Natural killer cell (primary cell): ENCODE data around the gene PRPS1L1. TPM values are rescaled to one million over a fixed set of nuclear protein-coding genes. Genes with fewer than 3 reads are reported as not detected.

ENCODE experiments used
- ATAC-seq, 3 donors: fragments of 150-1000 bp in 2 of 3; fragments of 200-7000 bp in 1 of 3; cut with Tn5 transposase; 1 replicate in 1 of 3; 2 replicates in 2 of 3; pipeline ENCODE4 v1.10.0; 2021; ENCODE audit warnings: mild to moderate bottlenecking in 2 of 3, moderate library complexity in 2 of 3
- DNase-seq, 2 donors: peaks; one replicate each; pipeline versions ENCODE4 v3.0.0 to v3.0.0-alpha.2; 2013 to 2021; ENCODE audit warnings: mixed read lengths in 1 of 2
- H3K27ac ChIP-seq: one replicate; pipeline ENCODE4 v1.5.1; 2013; ENCODE audit warnings: mild to moderate bottlenecking, low read length
- H3K27me3 ChIP-seq: one replicate; pipeline ENCODE4 v1.6.1; 2013; ENCODE audit warnings: low read length; ENCODE audit not compliant: control insufficient read depth, insufficient read depth
- H3K36me3 ChIP-seq: one replicate; pipeline ENCODE4 v1.6.1; 2013; ENCODE audit warnings: low read length; ENCODE audit not compliant: control insufficient read depth, insufficient read depth
- H3K4me1 ChIP-seq: one replicate; pipeline ENCODE4 v1.6.1; 2013; ENCODE audit warnings: low read length; ENCODE audit not compliant: control insufficient read depth, insufficient read depth
- H3K4me3 ChIP-seq: one replicate; pipeline ENCODE4 v1.5.1; 2013; ENCODE audit warnings: low read length
- H3K9me3 ChIP-seq: one replicate; pipeline ENCODE4 v1.6.1; 2013; ENCODE audit warnings: low read length; ENCODE audit not compliant: control insufficient read depth, insufficient read depth
- H3K27ac Mint-ChIP-seq, 2 donors: one replicate each; pipeline ENCODE4 v1.8.0; 2022; ENCODE audit warnings: mild to moderate bottlenecking in 2 of 2, mixed read lengths in 2 of 2, moderate library complexity in 1 of 2
- H3K27me3 Mint-ChIP-seq, 2 donors: one replicate each; pipeline ENCODE4 v1.8.0; 2022; ENCODE audit warnings: low read depth in 2 of 2, mixed read lengths in 2 of 2
- H3K36me3 Mint-ChIP-seq: one replicate; pipeline ENCODE4 v1.8.0; 2022; ENCODE audit warnings: mixed read lengths
- H3K4me1 Mint-ChIP-seq, 2 donors: one replicate each; pipeline ENCODE4 v1.8.0; 2022; ENCODE audit warnings: mixed read lengths in 2 of 2
- H3K4me3 Mint-ChIP-seq: one replicate; pipeline ENCODE4 v1.8.0; 2022; ENCODE audit warnings: mild to moderate bottlenecking, moderate library complexity, mixed read lengths
- H3K9me3 Mint-ChIP-seq, 2 donors: one replicate each; pipeline ENCODE4 v1.8.0; 2022; ENCODE audit warnings: mixed read lengths in 2 of 2
- CTCF ChIP-seq: fragments of 200-600 bp; IDR thresholded peaks from one replicate; pipeline ENCODE4 v1.8.0; 2022; ENCODE audit warnings: antibody characterized with exemption
- WGBS: methylation state at CpG from one replicate; pipeline ENCODE4 v1.1.7; 2013; ENCODE audit warnings: missing lambda C conversion rate; ENCODE audit not compliant: insufficient coverage; 5-methylcytosine and 5-hydroxymethylcytosine counted together
- intact Hi-C: fragments of 100-400 bp; cut with micrococcal nuclease; formaldehyde crosslinking; loops from one replicate; pipeline ENCODE4 v1.14.2; 2022
- total RNA-seq, 4 donors: library from RNA; stranded (reverse); fragments of 120-200 nt in 1 of 4; gene quantifications; one replicate each; pipeline versions ENCODE4 v1.2.3 to v1.2.4, GENCODE V29; 2013 to 2022

Gene PRPS1L1
- total RNA-seq, result not detected
- total RNA-seq (2013), result not detected

GRCh38 chr7:18027628-18028027 is at the start of gene PRPS1L1:
PRPS1L1 (minus strand) TSS chr7:18027846.
- Mint-ChIP-seq H3K27ac (no peak within 1 kb of the TSS), H3K9me3 (no peaks in the 10 kb centered on the region), H3K36me3 (no peaks in the 10 kb centered on the region), H3K27me3 (peaks cover 0 to 14% of the 10 kb centered on the region in 2 donors), H3K4me3 (no peak within 1 kb of the TSS), H3K4me1 (no peaks in the 10 kb centered on the region)
- WGBS, result 92% methylated on average over 14 of the region's 17 CpGs
- H3K4me3 ChIP-seq, result no peak within 1 kb of the TSS
- TF ChIP-seq CTCF, result no peak
- ATAC-seq (no peak), DNase-seq (no peak)
- no peaks in the 10 kb centered on the region for H3K9me3 ChIP-seq
- no peaks in the 10 kb centered on the region for H3K4me1 ChIP-seq
- intact Hi-C loops, result no loop called here
- H3K27me3 ChIP-seq, result no peaks in the 10 kb centered on the region
- H3K36me3 ChIP-seq, result no peaks in the 10 kb centered on the region
- H3K27ac ChIP-seq, result no peak within 1 kb of the TSS

GRCh38 chr7:18076461-18076860 is 48.8 kb upstream of the PRPS1L1 start:
- Histone ChIP-seq H3K4me1 (no peaks in the 10 kb centered on the region), H3K27me3 (no peaks in the 10 kb centered on the region), H3K27ac (no peak overlapping the region), H3K9me3 (peaks cover 3% of the 10 kb centered on the region), H3K36me3 (no peaks in the 10 kb centered on the region), H3K4me3 (no peak overlapping the region)
- Mint-ChIP-seq H3K4me3 (no peak overlapping the region), H3K27me3 (peaks cover 0 to 5% of the 10 kb centered on the region in 2 donors), H3K36me3 (peaks cover 4% of the 10 kb centered on the region), H3K9me3 (peaks cover 6 to 12% of the 10 kb centered on the region in 2 donors), H3K4me1 (no peaks in the 10 kb centered on the region), H3K27ac (no peak overlapping the region)
- no peak for TF ChIP-seq CTCF
- WGBS, result 80% methylated on average over 1 of the region's 1 CpG
- DNase-seq (no peak), ATAC-seq (no peak)
- intact Hi-C loops, result no loop called here

- Mint-ChIP-seq H3K36me3 (no peaks in the 10 kb centered on the region), H3K4me1 (no peaks in the 10 kb centered on the region), H3K9me3 (no peaks in the 10 kb centered on the region), H3K27ac (no peak overlapping the region), H3K27me3 (no peaks in the 10 kb centered on the region), H3K4me3 (no peak overlapping the region)
- H3K27me3 ChIP-seq, result no peaks in the 10 kb centered on the region
- no peaks in the 10 kb centered on the region for H3K36me3 ChIP-seq
- intact Hi-C loops, result loop anchor here (10.0 kb wide), 1 partner anchor 256 kb away; no protein-coding TSS in a partner anchor
- WGBS, result 96% methylated on average over 3 of the region's 3 CpGs
- no peak for TF ChIP-seq CTCF
- ATAC-seq (no peak), DNase-seq (no peak)
- no peaks in the 10 kb centered on the region for H3K4me1 ChIP-seq
- H3K27ac ChIP-seq, result no peak overlapping the region
- no peak overlapping the region for H3K4me3 ChIP-seq
- no peaks in the 10 kb centered on the region for H3K9me3 ChIP-seq
Observed at GRCh38 chr7:18068745-18069144, 41.1 kb upstream of the PRPS1L1 start.

- no peak overlapping the region for H3K27ac Mint-ChIP-seq
- DNase-seq, result peak in 1 of 2 donors; percentile 12
Observed at GRCh38 chr7:18064242-18064838, 36.7 kb upstream of the PRPS1L1 start.

More at GRCh38 chr7:18064242-18064838, 36.7 kb upstream of the PRPS1L1 start:
- Mint-ChIP-seq H3K4me3 (no peak overlapping the region), H3K27me3 (no peaks in the 10 kb centered on the region), H3K9me3 (no peaks in the 10 kb centered on the region), H3K4me1 (no peaks in the 10 kb centered on the region), H3K36me3 (no peaks in the 10 kb centered on the region)
- H3K36me3 ChIP-seq, result no peaks in the 10 kb centered on the region
- peak; percentile 48 for TF ChIP-seq CTCF
- peak in 2 of 3 donors; percentile 49 to 56 for ATAC-seq
- H3K9me3 ChIP-seq, result no peaks in the 10 kb centered on the region
- no peak overlapping the region for H3K27ac ChIP-seq
- WGBS, result 87% methylated on average over 5 of the region's 6 CpGs
- intact Hi-C loops, result loop anchor here (10.0 kb wide), 1 partner anchor 260 kb away; no protein-coding TSS in a partner anchor
- no peak overlapping the region for H3K4me3 ChIP-seq
- H3K27me3 ChIP-seq, result no peaks in the 10 kb centered on the region
- no peaks in the 10 kb centered on the region for H3K4me1 ChIP-seq
